ENCODE results near the gene MCF2L2. TPM values are rescaled to one million over a fixed set of nuclear protein-coding genes. Genes with fewer than 3 reads are reported as not detected.

The MCF2L2 gene
- polyA plus RNA-seq, 3 donors from 2014 or later, result 0.06 to 0.21 TPM; not detected in 1

DNA sequence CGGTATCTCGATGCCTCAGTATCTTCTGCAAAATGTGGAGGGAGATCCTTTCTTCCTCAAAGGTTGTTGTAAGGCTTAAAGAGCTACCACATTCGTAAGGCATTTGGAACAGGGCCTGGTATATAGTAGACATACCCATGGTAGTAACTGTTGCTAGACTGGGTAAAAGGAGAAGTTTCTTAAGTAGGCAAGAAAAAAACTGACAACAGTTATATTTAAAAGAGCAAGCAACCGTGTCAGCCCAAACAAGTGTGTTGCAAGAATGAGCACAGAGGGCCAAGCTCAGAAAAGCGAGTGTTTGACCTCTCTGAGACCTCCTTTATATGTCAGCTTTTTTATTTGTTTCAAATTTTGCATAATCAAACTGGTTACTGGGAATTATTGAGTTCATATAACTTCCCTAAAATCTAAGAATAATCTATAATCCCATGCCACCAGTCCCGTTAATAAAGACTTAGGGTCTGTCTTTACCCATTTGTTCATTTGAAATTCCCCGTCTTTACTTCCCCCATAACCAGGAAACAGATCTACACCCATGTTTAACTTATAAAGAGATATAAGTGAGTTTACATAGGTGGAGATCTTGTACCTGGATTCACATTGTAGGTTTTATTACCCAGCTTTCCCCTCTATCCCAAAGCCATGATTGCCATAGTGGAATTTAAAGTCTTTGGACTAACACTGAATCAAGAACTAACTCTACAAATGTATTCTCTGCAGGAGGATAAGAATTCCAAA is 168.1 kb downstream of the MCF2L2 start:
- DNase-seq, result no peak
- no peaks in the 10 kb centered on the region for H3K36me3 Mint-ChIP-seq
- no peak overlapping the region for H3K4me3 Mint-ChIP-seq
- H3K9me3 Mint-ChIP-seq, result no peaks in the 10 kb centered on the region
- peaks cover 0 to under 1% of the 10 kb centered on the region in 2 donors for H3K4me1 Mint-ChIP-seq
- no peak overlapping the region for H3K27ac Mint-ChIP-seq
- H3K27me3 Mint-ChIP-seq (ENCODE audit: low read depth in 3 of 3), result peaks cover 0 to 4% (median 3%) of the 10 kb centered on the region in 3 donors

DNA sequence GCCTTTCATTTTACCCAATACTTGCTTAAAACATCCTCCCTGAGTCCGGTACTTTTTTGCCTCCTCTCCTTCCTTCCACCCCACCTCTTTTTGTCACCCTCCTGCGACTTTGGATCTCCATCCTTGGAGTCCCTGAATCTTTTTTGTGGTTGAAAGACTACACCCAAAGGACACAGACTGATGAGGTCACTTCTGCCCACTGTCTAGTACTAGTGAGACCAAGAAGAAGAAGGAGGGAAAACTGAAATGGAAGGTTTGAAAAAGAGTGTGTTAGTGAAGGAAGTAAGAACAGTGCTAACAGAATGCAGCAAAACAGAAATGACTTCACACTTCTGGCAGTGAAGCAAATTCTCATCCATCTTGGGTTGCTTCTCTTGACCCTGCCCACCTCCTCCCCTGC is 168.8 kb downstream of the MCF2L2 start:
- Mint-ChIP-seq H3K27me3 (ENCODE audit: low read depth in 3 of 3) (peaks cover 0 to 9% (median 8%) of the 10 kb centered on the region in 3 donors), H3K36me3 (no peaks in the 10 kb centered on the region), H3K27ac (no peak overlapping the region), H3K4me1 (peaks cover 7% of the 10 kb centered on the region in 2 donors), H3K4me3 (no peak overlapping the region), H3K9me3 (no peaks in the 10 kb centered on the region)
- DNase-seq, result no peak

DNA sequence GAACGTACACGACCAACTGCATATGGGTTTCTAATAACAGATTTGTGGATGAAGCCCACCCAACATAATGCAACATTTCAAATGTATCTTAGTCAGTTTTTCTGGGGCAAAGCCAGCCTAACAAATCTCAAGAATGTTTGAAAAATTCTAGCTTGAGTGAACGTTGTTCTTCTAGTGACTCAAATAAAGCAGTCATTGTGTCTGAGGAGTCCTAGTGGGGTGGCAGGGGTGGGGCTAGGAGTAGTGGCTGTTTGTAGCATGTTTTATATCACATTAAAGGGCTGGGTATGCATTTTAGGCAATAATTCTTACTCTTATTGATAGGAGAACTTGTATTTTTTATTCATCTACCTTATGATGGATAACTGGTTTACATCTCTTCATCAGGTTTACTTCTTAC is 169.3 kb downstream of the MCF2L2 start:
- Mint-ChIP-seq H3K36me3 (no peaks in the 10 kb centered on the region), H3K27ac (no peak overlapping the region), H3K9me3 (no peaks in the 10 kb centered on the region), H3K4me1 (peaks cover 7 to 8% of the 10 kb centered on the region in 2 donors), H3K4me3 (no peak overlapping the region), H3K27me3 (ENCODE audit: low read depth in 3 of 3) (peaks cover 0 to 10% (median 8%) of the 10 kb centered on the region in 3 donors)
- no peak for DNase-seq

DNA sequence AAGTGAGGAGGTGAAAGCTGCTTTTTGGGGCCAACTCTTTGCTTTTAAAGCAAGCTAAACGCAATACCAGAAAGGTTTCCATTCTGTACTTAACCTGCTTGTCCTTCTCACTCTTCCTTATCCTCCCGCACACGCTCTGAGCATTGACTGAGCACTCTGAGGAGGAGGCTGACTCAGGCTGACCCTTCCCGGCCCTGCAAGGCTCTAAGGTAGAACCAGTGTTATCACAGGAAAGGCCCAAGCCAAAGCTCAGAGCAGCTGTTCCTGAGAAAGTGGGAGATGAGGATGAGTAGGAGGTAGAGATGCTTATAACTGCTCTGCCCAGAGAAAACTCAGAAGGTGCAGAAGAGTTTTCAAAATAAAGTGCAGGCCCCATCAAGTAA is 173.1 kb downstream of the MCF2L2 start:
- Mint-ChIP-seq H3K9me3 (no peaks in the 10 kb centered on the region), H3K27ac (no peak overlapping the region), H3K4me3 (peak overlapping the region; percentile 68 to 80 (median 78)), H3K4me1 (peaks cover 17 to 20% of the 10 kb centered on the region in 2 donors), H3K27me3 (ENCODE audit: low read depth in 3 of 3) (peaks cover 11 to 13% (median 12%) of the 10 kb centered on the region in 3 donors), H3K36me3 (no peaks in the 10 kb centered on the region)
- DNase-seq, result no peak

DNA sequence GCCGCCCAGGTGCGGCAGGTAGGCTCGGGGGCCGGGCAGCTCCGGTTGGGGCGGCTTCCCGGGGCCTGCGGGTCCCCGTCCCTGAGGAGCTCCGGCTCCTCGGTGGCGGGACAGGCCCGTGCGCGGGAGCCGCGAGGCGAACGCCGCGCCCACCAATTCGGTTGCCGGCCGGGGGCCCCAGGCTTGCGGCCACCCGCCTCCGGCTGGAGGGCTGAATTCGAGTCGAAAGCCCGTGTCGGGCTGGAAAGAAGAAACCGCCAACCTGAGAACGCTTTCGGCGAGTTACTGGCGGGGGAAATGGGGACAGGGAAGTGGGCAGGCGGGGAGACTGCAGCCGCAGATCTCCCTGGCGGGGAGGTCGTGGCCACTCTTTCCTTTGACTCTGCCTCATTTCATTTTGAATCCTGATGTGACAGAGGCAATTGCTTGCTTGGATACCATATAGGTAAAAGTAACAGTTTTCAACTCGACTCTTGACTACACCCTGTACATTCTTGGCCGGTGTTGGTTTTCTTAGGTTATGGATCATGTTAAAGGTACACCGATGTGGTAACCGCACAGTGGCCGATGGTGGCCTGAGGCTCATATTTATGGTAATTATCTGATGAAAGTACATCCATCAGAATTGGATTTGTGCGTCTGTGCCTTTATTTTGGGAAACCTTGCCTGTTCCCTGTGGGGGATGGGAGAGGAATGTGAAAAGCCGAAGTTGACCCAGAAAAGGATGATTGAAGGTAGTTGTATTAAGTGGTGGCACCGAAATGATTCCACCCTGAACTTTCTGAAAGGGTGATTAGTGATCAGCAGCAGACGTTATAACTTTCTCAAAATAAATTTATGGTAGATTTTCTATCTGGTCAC is 173.7 kb downstream of the MCF2L2 start:
- Mint-ChIP-seq H3K9me3 (no peaks in the 10 kb centered on the region), H3K36me3 (no peaks in the 10 kb centered on the region), H3K4me3 (peak overlapping the region; percentile 68 to 80 (median 78)), H3K27ac (no peak overlapping the region), H3K27me3 (ENCODE audit: low read depth in 3 of 3) (peaks cover 11 to 13% (median 12%) of the 10 kb centered on the region in 3 donors), H3K4me1 (peaks cover 17 to 20% of the 10 kb centered on the region in 2 donors)
- DNase-seq, result peak; percentile 7 to 15 (median 15)

DNA sequence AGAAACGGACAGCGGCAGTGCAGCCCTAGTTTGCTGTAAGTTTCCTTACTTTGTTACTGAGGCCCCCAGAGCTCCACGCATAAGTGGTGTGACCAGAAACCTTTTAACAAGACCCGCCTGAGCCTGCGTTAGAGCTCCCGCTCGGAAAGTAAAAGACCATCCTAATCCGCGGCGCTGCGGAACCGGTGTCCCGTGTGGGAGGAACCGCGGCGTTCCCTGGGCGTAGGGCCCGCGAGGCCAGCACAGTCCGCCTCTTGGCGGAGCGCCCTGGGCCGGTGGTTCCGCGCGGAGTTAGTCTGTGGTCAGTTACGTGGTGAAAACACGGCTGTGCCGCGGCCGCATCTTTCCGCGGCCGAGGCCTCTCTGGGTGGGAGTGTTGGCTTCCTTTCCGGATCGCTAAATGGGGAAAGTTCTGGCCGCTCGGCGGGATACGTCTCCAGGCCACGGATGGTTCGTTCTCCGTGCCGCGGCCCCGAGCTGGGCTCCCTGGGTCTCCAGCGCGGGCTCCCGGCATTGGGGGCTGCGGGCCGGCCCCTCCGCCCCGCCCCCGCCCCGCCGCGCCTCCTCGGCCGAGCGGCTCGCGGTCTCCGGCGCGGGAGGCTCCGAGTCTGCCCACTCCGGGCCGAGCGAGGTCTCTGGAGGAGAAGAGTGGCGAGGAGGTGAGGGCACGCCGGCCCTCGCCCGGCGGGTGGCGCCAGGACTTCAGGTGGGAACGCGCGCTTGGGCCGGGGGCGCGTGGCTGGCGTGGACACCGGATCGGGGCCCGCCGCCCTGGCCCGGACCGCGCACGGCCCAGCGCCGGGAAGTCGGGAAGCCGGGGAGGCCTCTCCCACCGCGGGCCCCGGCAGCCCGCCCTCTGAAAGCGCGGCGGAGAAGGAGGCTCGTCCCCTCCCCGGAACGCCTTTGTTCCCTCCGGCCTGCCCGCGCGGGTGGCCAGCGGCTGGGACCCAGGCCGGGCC is 174.6 kb downstream of the MCF2L2 start:
- H3K4me1 Mint-ChIP-seq, result peaks cover 17 to 20% of the 10 kb centered on the region in 2 donors
- H3K27me3 Mint-ChIP-seq (ENCODE audit: low read depth in 3 of 3), result peaks cover 11 to 13% (median 12%) of the 10 kb centered on the region in 3 donors
- H3K9me3 Mint-ChIP-seq, result no peaks in the 10 kb centered on the region
- peaks cover 0 to 2% (median 0%) of the 10 kb centered on the region in 3 donors for H3K36me3 Mint-ChIP-seq
- DNase-seq, result peak; percentile 17 to 21 (median 19)
- peak overlapping the region; percentile 71 to 83 (median 75) for H3K4me3 Mint-ChIP-seq
- H3K27ac Mint-ChIP-seq, result peak overlapping the region in 1 of 6 donors; percentile 19

DNA sequence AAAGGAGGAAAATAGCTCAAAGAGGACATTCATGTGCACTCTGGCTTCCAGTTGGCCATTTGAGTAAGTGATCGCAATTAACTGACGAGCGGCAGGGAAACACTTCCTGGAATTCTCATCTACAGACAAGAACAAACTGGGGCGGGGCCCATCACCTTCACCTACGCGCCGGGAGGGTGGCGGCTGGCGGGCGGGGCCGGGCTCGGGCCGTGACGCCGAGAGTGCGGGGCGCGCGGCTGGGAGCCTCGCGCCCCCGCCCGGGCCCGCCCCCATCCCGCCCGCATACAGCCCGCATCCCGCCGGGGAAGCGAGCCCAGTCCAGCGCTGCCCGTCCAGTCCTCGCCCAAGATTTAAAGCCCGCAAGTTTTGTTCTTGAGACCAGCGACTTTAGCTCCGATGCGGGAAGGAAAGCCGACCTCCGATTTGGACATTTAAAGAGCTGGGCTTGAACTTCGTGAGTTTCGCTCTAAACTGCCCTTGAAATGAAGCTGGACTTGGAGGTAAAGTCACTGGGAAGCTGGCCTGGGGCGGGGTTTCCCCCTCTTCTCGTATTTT is 175.4 kb downstream of the MCF2L2 start, which contains the start of gene B3GNT5:
Gene B3GNT5 (plus strand): TSS at position 281 of the 555 bp plus-strand sequence. CDS start 16,546 bp downstream, outside the sequence.
- H3K9me3 Mint-ChIP-seq, result no peaks in the 10 kb centered on the region
- peak in 2 of 3 donors; percentile 2 to 8 for DNase-seq
- H3K27me3 Mint-ChIP-seq (ENCODE audit: low read depth in 3 of 3), result peaks cover 11 to 13% (median 12%) of the 10 kb centered on the region in 3 donors
- H3K27ac Mint-ChIP-seq, result peak within 1 kb of the TSS in 2 of 6 donors; percentile 19 to 30
- H3K4me1 Mint-ChIP-seq, result peaks cover 17 to 20% of the 10 kb centered on the region in 2 donors
- H3K4me3 Mint-ChIP-seq, result peak within 1 kb of the TSS; percentile 71 to 83 (median 75)
- H3K36me3 Mint-ChIP-seq, result peaks cover 0 to 2% (median 0%) of the 10 kb centered on the region in 3 donors

DNA sequence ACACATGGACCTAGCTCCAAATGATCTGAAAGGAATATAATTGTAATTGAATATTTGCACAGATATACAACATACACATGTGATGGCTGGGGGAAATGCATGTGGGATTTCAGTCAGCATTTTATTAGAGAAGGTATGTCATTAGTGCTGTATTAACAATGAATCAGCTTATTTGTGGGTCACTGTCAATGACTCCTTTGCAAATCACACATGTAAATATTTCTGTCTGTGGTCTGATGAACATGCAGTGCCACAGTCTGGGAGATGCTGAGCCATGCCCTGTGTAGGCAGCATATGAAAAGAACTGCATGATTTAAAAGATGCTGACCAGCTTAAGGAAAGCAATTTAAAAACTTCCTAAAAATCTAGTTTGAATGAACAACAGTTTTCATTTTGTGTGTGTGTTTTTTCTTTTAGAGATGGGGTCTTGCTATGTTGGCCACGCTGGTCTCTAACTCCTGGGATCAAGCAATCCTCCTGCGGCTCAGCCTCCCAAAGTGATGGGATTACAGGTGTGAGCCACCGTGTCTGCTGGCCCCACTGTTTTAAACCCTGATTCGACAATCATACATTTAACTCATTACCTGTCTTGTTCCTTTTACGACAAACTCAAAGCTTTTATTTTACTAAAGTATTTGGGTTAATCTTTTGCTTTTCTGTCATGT is 176.2 kb downstream of the MCF2L2 start:
- H3K9me3 Mint-ChIP-seq, result no peaks in the 10 kb centered on the region
- H3K36me3 Mint-ChIP-seq, result peaks cover 0 to 2% (median 0%) of the 10 kb centered on the region in 3 donors
- DNase-seq, result no peak
- H3K4me1 Mint-ChIP-seq, result peaks cover 17 to 20% of the 10 kb centered on the region in 2 donors
- peak overlapping the region; percentile 64 to 75 (median 69) for H3K4me3 Mint-ChIP-seq
- no peak overlapping the region for H3K27ac Mint-ChIP-seq
- peaks cover 11 to 12% (median 11%) of the 10 kb centered on the region in 3 donors for H3K27me3 Mint-ChIP-seq (ENCODE audit: low read depth in 3 of 3)

DNA sequence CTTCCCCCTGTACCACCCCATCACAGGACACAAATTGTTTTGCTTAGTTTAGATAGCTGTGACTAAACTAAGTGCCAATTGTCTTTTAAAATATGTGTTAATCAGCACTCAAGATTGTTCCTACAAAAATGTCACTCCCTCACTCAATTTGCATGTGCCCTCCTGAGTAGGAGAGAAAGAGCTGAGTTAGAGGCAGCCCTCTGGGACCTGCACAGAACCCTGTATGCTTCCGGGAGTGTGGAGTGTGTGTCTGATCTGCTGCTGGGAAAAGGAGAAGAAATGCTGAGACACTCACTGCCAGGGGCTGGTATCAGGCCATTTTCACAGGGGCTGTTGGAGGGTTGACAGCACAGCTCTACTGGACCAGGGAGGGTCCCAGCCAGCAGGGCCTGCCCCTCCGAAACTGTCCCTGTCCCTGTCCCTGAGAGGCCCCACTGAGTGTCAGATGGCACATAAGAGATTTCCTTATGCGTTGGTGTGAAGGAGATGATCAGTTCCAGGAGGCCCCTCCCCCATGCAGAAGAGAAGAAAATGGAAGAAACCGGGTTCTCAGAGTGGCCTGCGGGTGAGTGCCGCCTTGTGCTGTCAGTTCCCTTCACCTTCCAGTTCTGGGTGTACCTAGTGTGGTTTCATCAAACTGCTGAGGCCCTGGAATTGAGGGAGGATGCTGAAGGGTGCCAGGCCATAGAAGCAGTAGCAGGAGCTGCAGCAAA is 179.3 kb downstream of the MCF2L2 start:
- no peak for DNase-seq
- H3K4me3 Mint-ChIP-seq, result no peak overlapping the region
- peaks cover 11 to 12% of the 10 kb centered on the region in 2 donors for H3K4me1 Mint-ChIP-seq
- H3K36me3 Mint-ChIP-seq, result peaks cover 0 to 2% (median 0%) of the 10 kb centered on the region in 3 donors
- no peak overlapping the region for H3K27ac Mint-ChIP-seq
- H3K9me3 Mint-ChIP-seq, result no peaks in the 10 kb centered on the region
- peaks cover 3 to 12% (median 4%) of the 10 kb centered on the region in 3 donors for H3K27me3 Mint-ChIP-seq (ENCODE audit: low read depth in 3 of 3)

DNA sequence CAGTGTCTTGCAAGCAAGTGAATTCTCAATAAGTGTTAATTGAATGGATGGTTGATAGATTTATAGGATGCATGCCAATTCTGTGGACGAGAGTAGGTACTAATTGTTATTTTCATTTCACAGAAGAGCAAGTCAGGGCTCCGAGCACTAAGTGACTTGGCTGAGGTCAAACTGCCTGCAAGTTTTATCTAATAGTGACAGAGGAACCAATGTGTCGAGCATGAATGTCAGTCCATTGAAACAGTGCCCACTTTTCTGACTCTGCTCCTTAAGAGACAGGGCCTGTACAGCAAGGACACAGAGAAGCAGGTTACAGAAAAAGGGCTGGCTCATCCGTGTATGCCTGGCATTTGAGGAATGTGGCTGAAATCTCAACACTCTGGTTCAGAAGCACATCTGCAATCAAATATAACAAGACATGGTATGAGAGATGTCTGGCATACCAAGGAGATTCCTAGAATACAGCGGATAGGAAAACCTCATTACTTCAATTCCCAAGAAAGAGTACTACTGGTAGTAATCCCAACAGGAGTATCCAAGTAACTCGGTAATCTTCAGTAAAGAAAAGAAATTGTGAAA is 181.3 kb downstream of the MCF2L2 start:
- Mint-ChIP-seq H3K36me3 (peaks cover 0 to 2% (median under 1%) of the 10 kb centered on the region in 3 donors), H3K27me3 (ENCODE audit: low read depth in 3 of 3) (peaks cover 1 to 3% (median 2%) of the 10 kb centered on the region in 3 donors), H3K4me3 (no peak overlapping the region), H3K27ac (no peak overlapping the region), H3K4me1 (peaks cover 0 to 2% of the 10 kb centered on the region in 2 donors), H3K9me3 (peaks cover 0 to 11% (median 4%) of the 10 kb centered on the region in 6 donors)
- DNase-seq, result no peak

DNA sequence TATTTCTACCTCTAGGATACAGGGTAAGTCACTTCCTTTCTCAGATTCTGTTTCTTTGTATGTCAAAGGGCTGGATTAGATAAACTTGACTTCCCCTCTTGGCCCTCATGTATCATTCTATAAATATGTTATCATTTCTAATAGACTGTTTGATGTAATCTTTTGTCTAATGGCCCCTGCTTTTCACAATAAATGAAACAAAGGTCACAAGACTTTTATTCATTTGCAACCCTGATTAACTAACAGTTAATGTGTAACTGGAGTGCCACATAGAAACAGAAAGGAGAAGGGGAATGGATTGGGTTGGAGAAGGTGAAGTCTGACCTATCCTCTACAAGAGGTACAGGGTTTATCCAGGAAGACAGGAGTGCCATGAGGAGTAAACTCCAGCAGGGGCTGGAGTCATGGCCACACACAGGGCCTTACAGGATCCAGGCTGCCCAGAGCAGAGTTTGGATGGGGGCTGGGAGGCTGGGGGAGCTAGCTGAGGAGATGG is 183.4 kb downstream of the MCF2L2 start:
- DNase-seq, result no peak
- Mint-ChIP-seq H3K27me3 (ENCODE audit: low read depth in 3 of 3) (peaks cover 3 to 5% (median 3%) of the 10 kb centered on the region in 3 donors), H3K4me3 (no peak overlapping the region), H3K4me1 (peaks cover 0 to 2% of the 10 kb centered on the region in 2 donors), H3K27ac (no peak overlapping the region), H3K36me3 (peaks cover 2 to 6% (median 5%) of the 10 kb centered on the region in 3 donors), H3K9me3 (peaks cover 5 to 26% (median 6%) of the 10 kb centered on the region in 6 donors)
